DMS 273 treated with DMSO at 0.1 percent for 48 hours (cell line): Measurements from ENCODE around the gene NOXA1.

Source experiments
- DNase-seq: peaks from one replicate; lab custom pipeline; 2025; lab: John Stamatoyannopoulos, UW

The NOXA1 gene

DNA sequence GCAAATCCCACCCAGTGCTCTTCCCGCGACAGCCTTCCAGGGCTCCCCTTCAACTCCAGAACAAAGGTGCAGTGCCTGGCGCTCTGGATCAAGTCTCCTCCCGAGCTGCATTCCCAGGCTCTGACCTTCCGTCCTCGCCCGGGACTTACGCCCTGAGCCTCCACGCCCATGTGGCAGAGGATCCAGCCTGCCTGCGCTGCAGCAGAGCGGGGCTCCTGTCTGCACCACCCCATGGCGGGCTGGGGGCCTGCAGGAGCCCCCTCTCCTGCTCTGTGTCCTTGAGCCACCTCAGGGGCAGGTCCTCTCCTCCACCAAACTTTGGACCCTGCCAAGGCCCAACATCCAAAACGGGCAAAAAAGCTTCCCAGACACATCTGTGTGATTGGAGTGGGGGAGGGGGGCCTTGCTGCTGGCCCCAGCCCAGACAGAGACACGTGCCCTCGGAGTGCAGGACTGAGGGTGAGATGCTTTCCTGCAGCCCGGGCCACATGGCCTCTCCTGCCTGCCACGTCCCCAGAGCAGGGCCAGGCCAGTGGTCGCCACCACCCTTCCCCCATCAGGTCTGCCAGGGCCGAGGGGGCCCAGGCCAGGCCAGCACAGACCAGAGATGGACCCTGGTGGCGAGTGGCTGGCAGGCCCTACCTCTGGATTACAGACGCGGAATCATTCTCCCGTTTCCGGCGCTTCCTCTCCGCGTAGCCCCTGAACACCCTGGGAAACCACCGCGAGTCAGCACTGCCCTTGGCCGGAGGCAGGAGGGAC lies 31.6 kb downstream of the NOXA1 start:
- no peak for DNase-seq

DNA sequence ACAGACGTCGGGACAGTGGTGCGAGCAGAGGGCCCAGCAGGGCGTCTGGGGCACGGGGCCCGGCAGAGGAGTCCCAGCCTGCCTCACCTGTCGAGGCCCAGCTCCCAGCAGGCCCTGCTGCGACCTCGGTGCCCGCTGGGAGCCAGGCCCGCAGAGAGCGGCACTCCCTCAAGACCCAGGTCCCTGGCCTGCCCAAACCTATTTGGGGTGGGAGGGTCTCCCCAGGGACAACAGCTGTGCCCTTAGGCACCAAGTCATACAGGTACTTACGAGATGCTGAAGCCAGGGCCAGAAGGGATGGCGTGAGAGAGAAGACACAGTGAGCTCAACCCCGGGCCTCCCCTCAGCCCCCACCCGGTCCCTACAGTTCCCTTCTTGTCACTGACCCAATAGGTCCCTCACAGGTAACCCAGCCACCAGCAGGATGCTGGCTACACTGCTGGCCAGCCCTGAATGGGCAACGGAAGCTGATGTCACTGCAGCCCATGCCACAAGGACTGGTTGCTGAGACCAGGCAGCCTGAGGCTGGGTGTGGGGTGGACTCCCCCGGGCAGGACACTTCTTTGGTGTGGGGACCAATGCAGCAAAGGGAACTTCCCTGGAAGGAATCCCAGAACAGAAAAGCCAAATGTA lies 32.3 kb downstream of the NOXA1 start:
- DNase-seq: no peak

DNA sequence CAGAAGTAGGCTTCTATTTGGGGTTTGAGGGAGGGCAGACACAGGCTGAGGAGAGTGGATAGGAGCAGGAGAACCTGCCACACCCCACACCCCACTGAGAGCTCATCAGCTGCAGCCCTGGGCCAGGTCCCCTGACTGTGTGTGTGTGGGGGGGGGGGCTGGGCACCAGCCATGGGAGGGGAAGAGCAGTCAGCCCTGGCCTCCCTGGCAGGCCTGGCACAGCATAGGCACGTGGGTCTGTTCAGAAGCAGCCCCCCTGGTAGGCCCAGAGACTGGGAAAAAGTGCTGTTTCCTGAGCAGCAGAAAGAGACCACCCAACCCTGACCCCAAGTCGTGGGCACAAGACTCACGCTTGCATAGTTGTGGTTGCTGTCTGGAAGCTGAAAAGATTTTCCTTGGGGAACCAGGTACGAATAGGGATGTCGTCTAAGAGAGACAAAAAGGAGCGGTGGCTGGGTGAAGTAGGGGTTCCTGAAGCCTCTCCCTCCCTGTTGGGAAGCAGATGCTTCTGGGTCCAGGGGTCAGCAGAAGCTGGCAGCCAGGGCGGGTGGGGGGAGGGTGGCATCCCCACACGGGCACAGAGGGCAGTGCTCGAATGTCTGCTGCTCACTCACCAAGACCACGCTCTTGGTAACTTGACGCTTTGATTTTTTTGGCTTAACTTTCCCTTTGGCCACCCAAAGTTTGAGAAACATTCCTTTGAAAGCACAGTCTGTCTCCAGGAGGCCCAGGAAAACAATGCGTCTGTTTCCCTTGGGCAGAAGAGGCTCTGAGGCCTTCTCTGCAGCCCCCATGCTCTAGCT lies 33.1 kb downstream of the NOXA1 start:
- DNase-seq: no peak

DNA sequence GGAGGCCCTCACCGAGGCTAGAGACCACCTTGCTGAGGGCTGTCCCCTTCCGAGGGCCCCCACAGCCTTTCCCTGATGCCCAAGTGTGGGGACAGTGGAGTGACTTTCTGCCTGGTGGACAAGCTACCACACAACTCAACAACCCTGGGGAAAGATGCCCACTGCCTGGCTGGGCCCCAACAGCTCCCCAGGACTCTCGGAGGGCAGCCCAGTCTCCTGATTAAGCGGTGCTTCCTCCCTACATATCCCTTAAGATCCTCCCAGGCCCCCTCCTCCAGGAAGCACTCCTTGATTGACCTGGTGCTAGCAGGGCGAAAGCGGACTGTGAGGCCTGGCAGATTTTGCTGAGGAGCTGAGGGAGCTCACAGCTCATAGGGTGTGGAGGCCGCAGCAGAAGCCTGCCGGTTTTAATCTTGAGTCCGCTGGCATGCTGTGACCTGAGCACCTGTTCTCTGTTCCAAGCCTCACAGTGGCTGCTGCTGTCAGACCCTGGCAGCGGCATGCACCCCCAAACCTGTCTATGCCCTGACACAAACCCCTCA lies 33.7 kb downstream of the NOXA1 start:
- no peak for DNase-seq

DNA sequence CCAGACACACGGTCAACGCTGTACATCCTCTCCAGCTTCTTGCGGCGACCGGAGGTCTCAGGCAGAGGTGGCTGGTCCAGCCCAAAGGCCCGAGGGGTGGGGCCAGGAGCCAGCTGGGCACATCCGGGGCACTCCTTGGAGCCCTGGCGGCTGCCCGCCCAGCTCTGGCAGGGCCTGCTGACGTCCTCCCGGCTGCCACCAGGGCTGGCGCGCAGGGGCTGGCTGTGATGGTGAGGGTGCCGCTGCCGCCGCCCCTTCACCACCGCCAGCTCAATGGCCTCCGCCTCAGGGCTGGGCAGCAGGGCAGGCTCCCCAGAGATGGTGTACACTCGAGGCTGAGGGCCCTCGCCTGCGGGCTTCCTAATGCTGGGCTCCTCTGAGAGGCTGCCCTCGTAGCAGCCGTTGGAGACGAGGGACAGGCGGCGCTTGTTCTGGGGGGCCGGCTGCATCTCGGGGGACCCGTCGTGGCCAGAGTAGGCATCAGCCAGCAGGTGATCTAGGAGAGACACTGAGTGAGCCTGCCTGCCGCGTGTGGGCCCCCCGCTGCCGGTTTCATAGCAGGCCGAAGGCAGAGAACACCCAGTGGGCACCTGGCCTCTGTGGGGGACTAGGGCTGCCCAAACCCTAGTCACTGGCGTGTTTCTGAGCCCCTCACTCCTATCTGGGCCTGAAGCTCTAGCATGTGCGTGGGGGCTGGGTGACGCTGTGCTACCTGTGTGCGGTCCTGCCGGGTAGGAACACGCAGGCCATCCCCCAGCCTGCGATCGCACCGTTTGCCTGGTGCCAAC lies 34.4 kb downstream of the NOXA1 start:
- no peak for DNase-seq

DNA sequence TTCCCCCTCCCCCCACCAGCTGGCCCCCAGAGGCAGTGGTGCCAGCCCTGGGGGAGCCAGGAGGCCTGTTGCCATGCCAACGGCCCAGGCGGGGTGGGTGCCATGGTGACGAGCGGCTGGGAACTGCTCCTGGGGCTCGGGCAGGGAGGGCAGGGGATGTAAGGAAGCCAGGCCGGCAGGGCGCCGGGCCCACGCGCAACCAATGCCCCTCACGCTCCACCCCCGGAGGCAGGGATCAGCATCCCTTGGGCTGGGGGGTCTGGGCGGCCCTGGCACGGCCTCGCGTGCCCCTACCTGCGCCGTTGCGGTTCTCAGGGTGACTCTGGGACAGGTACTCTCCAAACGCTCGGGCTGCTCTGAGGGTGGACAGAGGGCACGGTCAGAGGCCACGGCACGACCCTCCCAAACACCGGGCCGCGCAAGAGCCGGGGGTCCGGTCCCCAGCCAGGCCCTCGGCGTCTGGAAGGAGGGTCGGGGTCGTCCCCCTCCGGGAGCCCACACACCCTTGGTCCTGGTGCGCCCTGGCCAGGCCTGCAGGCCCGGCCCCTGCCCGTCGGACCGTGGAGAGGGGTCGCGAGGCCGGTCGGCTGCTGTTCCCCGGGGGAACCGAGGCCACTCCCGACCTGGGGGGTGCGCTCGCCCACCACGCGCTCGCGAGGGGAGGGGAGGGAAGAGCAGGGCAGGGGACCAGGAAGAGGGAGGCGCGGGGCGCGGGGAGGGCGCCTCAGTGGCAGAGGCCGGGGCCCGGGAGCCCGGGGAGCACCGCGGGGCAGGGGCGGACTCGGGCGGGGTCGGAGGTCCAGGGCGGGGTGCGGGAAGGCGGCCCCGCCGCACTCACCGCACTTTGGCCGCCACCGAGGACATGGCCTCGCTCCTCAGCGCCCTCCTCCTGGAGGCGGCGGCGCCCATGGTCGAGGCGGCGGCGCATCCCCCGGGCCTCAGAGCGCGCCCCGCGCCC lies 35.3 kb downstream of the NOXA1 start:
- peak; percentile 20 for DNase-seq

DNA sequence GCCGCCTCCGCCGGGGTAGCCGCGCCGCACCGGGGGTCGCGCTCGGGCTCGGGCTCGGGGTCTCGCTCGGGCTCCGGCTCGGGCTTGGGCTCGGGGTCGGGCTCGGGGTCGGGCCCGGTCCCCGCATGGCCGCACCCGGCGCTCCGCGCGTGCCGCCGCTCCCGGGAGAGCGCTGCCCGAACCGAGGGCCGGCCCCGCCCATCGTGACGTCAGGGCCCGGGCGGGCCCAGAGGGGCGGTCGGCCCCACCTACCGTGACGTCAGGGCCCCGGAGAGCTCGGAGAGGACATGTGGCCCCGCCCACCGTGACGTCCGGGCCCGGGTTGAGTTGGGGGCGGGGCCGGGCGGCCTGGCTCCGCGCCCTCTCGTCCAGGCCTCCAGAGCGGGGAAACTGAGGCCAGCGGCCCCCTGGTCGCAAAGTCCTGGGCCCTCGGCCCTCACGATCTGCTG lies 36.0 kb downstream of the NOXA1 start, which contains the start of gene NSMF:
NSMF (minus strand) TSS at position 183 of the 449 bp plus-strand sequence. CDS start 232 bp downstream, outside the sequence.
- peak; percentile 33 for DNase-seq

DNA sequence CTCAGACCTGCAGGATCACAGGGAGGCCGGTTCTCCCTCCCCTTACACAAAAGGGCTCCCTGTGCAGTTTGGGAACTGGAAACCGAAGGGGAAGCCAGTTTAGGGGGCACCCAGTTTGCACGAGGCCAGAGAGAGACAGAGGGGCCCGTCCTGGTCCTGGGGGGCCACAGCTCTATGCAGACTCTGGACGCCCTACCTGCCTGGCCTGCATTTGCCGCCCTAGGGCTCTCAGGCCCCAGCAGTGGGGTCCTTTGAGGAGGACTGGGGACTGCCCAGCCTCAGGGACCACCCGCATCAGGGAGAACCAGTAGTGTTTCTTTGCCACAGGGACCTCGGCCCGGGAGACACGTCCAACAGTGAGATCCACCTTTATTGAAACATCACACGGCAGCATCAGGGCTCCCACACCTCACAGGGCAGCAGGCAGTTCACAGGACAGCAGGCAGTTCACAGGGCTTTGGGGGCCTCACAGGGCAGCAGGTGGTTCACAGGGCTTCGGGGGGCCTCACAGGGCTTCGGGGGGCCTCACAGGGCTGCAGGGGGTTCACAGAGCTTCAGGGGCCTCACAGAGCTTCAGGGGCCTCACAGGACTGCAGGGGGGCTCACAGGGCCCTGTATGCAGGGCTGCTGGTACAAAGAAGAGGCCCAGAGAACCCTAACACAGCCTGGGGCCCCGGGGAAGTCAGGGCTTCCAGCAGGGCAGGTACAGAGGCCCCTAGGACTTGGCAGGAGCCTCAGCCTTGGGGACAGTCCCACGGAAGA lies 36.6 kb downstream of the NOXA1 start:
- no peak for DNase-seq

DNA sequence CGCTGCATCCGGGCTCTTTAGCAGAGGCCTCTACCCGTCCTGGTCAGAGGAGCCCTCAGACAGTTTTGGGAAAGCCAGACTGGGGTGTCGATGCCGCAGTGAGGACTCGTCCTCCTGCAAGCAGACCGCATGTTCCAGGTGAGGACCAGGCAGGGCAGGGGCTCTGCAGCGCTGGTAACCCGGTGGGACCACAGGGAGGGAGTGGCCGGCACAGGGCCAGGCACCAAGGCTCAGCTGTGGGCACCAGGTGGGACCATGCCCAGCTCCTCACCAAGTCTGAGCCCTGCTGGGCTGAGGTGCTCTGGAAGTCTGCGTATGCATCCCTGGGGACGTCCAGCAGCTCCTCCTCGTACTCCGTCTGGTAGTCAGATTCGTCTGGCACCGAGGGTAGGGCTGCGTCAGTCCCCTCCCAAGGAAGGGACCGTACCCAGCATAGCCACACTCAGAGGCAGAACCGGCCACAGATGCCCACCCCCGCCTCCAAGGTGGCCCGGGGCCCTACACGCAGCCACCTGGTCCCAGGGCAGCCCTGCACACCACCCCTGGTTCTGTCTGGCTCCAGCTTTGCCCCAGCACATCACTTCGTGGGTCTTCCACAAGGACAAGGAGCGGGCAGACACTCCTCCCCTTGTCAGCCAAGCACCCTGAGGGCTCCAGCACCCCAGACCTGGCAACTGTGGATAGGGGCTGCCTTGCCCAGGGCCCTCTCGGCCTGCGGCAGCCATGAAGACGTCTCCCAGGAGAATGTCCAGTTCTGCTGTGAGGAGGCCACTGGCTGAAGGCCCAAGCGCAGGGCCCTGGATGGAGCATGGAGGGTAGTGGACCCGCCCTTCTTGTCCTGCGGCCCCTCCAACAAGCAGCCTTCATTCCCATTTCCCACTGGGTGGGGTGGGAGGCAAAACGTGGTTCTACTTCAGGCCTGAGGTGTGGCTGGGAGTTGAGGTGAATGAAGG lies 37.4 kb downstream of the NOXA1 start:
- no peak for DNase-seq

DNA sequence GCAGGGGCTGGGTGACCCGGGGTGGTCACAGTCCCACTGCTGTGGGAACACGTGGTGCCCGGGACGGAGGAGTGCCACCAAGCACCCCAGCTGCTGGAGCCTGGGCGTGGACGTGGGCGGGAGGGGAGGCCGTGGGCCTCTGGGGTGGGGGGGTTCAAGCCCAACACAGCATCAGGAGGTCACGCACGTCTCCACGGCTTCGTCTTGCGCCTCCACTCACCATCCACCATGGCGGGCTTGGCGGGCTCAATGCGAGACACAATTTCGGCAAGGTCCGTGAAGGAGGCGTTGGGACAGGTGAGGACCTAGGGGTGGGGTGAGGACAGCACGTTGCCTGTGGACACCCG lies 38.1 kb downstream of the NOXA1 start:
- no peak for DNase-seq

DNA sequence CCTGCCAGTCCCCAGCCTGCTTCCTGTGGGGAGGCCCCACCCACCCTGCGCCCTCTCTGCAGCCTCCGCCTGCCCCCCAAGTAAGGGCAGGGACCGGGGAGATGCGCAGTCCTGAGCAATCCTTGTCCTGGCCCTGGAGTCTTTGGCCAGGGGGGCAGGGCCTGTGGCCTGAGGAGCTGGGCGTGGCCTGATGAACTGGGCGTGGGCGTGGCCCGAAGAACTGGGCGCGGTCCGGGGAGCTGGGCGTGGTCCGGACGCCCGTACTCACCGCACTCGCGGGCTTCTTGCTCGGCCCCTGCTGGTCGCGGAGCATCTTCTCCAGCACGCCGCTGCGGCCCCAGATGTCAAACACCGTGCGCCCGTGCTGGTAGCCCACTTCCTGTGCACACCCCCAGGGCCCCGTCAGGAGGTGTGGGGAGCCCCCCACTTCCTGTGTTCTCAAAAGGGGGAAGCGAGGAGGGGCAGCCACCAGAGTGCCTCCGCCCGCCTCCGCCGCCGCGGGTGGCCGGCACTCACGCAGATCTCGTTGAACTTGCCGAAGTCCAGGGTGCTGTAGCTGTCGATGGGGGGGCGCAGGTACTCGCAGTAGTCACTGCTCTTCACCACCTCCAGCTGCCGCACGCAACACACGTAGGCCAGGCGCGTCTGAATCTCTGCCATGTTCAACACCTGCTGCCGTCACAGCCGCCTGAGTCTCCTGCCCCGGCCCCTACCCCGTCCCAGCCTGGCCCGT lies 38.6 kb downstream of the NOXA1 start:
- no peak for DNase-seq

DNA sequence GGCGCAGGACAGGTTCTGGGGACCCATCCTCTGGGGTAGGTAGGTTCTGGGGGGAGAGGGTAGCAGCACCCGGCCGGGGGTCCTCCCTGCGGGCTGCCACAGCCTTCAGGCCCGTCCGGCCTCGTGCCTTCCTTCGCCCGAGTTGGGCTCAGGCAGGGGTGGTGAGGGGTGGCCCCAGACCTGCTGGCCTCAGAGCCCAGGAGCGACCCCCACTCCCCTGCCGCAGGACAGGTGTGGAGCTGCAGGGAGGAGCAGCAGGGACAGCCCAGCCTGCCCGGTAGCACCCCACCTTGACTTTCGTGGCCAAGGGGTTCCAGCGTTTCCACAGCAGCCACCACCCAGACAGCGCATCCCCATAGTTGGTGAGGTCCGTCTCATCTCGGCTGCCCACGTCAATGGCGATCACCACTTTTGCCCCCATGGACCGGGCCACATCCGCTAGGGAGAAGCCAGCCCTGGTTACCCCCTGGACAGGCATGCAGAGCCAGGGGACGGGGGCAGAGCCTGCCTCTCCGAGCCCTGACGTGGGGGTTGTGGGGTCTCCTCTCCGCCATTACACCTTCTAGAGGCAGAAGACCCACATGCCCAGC lies 39.3 kb downstream of the NOXA1 start:
- DNase-seq: no peak

DNA sequence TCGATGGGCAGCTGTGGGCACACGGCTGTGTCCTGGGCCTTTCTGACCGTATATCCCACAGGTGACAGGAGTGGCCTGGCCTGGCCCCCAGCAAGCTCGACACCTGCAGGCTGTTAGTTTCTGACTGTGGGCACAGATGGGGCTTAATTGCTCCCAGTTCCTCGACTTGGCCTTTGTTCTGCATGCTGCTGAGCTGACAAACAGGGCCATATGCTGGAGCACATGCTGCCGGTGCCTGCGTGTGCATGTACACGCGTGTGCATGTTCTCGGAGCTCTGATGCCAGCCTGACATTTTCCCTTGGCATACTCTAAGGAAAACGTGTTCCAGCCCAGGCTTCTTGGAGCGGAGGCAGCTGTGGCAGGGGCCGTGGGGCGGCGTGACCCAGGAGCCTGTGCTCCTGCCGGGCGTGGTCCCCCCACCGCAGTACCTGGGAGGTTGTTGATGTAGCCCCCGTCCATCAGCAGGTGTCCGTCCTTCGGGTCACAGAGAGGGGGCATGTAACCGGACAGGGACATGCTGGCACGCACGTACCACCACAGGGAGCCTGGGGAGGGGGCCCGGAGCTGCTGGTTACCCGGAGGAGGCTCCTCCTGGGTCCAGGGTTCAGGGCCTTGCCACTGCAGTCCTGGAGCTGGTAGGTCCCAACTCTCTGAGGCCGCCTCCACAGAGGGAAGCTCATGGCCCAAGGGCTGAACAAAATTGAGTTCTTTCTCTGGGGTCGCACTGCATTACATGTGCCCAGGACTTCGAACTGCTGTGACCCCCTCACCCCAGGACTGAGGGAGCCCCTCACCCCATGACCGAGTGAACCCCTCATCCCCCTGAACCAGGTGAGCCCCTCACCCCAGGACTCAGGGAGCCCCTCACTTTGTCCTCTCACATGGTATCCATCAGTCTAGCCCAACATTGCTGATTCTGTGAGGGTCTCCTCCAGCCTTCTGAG lies 40.1 kb downstream of the NOXA1 start:
- DNase-seq: peak; percentile 76

DNA sequence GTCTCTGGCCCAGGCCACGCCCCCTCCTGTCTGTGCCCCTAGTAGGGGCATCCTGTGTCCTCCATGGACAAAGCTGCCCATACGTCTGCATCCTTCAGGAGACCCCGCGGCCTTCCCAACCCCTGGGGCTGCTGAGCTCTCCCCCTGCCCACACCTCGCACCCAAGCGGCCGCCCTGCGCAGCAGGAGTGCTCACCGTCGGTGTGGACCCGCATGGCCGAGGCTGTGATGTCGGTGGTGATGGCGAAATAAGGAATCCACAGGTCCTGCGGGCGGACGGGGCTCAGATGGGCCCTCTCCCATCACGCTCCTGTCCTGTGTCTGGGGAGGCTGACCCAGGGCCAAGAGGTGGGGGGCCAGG lies 40.7 kb downstream of the NOXA1 start:
- DNase-seq: no peak

DNA sequence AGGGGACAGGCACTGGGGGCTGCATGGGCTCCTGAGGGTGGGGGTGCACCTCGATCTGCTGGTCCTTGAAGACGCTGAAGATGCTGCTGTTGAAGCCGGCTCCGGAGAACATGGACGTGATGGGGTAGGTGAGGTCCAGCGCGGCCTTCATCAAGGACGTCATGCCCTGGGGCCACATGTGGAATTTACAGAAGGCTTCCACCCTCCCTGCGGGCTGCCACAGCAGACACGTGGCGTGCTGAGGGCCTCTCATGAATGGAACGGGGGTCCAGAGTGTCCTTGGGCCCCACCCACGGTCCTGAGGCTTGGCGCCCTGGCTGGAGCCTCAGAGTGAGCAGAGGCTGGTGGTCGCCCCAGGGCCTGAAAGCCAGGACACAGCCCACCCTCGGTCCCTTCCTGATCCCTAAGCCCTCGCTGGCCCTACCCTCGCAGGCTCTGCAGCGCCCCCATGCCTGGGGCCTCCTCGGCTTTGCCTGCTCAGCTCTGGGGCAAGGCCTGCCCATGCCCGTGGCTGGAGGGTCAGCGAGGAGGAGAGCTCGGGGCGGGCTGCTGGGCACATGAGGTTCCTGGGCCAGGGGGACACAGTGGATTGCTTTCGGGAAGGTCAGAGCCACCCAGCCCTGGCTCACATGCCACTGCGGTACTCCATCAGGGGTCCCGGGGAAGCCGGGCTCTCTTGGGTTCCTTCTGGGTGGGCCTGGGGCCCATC lies 41.3 kb downstream of the NOXA1 start:
- DNase-seq: no peak
